Heart left ventricle (tissue), 13 donors: ENCODE results near the gene ATP7B.

ENCODE experiments used
- CTCF ChIP-seq, 12 donors: fragments of 200-600 bp; sonication (generic) in 4 of 12; IDR thresholded peaks; one replicate each; pipeline versions ENCODE4 v1.5.0 to v1.8.0; 2018 to 2022; ENCODE audit warnings: antibody characterized with exemption in 12 of 12, mild to moderate bottlenecking in 5 of 12
- POLR2A ChIP-seq, 2 donors: fragments of 450-650 bp; IDR thresholded peaks; one replicate each; pipeline ENCODE4 v1.6.1; 2017; ENCODE audit warnings: antibody characterized with exemption in 2 of 2, mild to moderate bottlenecking in 2 of 2, moderate library complexity in 2 of 2
- donor health status: ischemic (EF 13 %, LVEDD 7.1; RV severe dilation, severe dysfunction).
- donor health status: DM: no; HTN: yes; CAD: no.
- donor health status: DM: no; HTN: no; CAD: no.
- donor health status: ischemic (EF 25% LVEDD 6.9; RV normal size, moderate dysfunction).
- donor health status: ischemic (EF 25% LVEDD 5.7; RV mildly dilated, moderate dysfunction).
- donor health status: ischemic (EF 35%, LVEDD 5.7; RV mildly dilated, moderate dysfunction).
- donor health status: nonischemic (EF 11% LVEDD 7.7; RV severe dilation, severe dysfunction).
- donor health status: DM: yes; HTN: yes; CAD: no.
- donor health status: PGD.
- donor health status: ischemic (EF 29% LVEDD 5.4; RV normal size, mild dysfunction).
- donor health status: nonischemic (EF 23%, LVEDD 6.1; RV moderate dilation, normal function).

- TF ChIP-seq CTCF (IDR thresholded peaks at IDR 0.05) = no peak
- no peak for TF ChIP-seq POLR2A (IDR thresholded peaks at IDR 0.05)
Observed at GRCh38 chr13:51974482-51974881, 36.8 kb downstream of the ATP7B start.
